Measurements from ENCODE around the gene NTN1. TPM values are rescaled to one million over a fixed set of nuclear protein-coding genes. Genes with fewer than 3 reads are reported as not detected.
A peak's percentile ranks its signal among the peaks of the same experiment; 100 is the strongest.

The NTN1 gene
- total and polyA plus RNA-seq, 4 donors = 18.7 to 137 (median 60.1) TPM

GRCh38 chr17:9020096-9020823 lies 1.1 kb upstream of the NTN1 start:
- Histone ChIP-seq H3K4me1 (ENCODE audit: control insufficient read depth, insufficient read depth, low read length) (peaks cover 23% of the 10 kb centered on the region), H3K27ac (ENCODE audit: low read depth, low read length) (no peak overlapping the region), H3K27me3 (ENCODE audit: control insufficient read depth, insufficient read depth, low read length) (peaks cover 33% of the 10 kb centered on the region), H3K36me3 (ENCODE audit: control insufficient read depth, insufficient read depth, low read length) (no peaks in the 10 kb centered on the region), H3K9me3 (ENCODE audit: control insufficient read depth, insufficient read depth, low read length) (no peaks in the 10 kb centered on the region), H3K4me3 (ENCODE audit: low read depth, low read length) (peak overlapping the region; percentile 47)
- DNase-seq (ENCODE audit: low read depth in 4 of 6, low spot score in 6 of 6) = no peak
- WGBS (ENCODE audit: insufficient coverage) = 59% methylated on average over 19 of the region's 20 CpGs

GRCh38 chr17:9020824-9021157 lies 519 bp upstream of the NTN1 start:
- Histone ChIP-seq H3K27ac (ENCODE audit: low read depth, low read length) (no peak overlapping the region), H3K4me1 (ENCODE audit: control insufficient read depth, insufficient read depth, low read length) (peaks cover 23% of the 10 kb centered on the region), H3K27me3 (ENCODE audit: control insufficient read depth, insufficient read depth, low read length) (peaks cover 33% of the 10 kb centered on the region), H3K9me3 (ENCODE audit: control insufficient read depth, insufficient read depth, low read length) (no peaks in the 10 kb centered on the region), H3K36me3 (ENCODE audit: control insufficient read depth, insufficient read depth, low read length) (no peaks in the 10 kb centered on the region), H3K4me3 (ENCODE audit: low read depth, low read length) (peak overlapping the region; percentile 47)
- 3% methylated on average over 25 of the region's 25 CpGs for WGBS (ENCODE audit: insufficient coverage)
- DNase-seq (ENCODE audit: low read depth in 4 of 6, low spot score in 6 of 6) = no peak

- no peaks in the 10 kb centered on the region for H3K36me3 ChIP-seq (ENCODE audit: control insufficient read depth, insufficient read depth, low read length)
- peaks cover 35% of the 10 kb centered on the region for H3K27me3 ChIP-seq (ENCODE audit: control insufficient read depth, insufficient read depth, low read length)
- 0% methylated on average over 79 of the region's 79 CpGs for WGBS (ENCODE audit: insufficient coverage)
- H3K4me1 ChIP-seq (ENCODE audit: control insufficient read depth, insufficient read depth, low read length) = peaks cover 27% of the 10 kb centered on the region
- peak in 2 of 6 donors; percentile 56 to 69 for DNase-seq (ENCODE audit: low read depth in 4 of 6, low spot score in 6 of 6)
- peak overlapping the region; percentile 29 for H3K27ac ChIP-seq (ENCODE audit: low read depth, low read length)
- H3K9me3 ChIP-seq (ENCODE audit: control insufficient read depth, insufficient read depth, low read length) = no peaks in the 10 kb centered on the region
- H3K4me3 ChIP-seq (ENCODE audit: low read depth, low read length) = peak overlapping the region; percentile 45
Measured at GRCh38 chr17:9021992-9022572, 772 bp downstream of the NTN1 start.

GRCh38 chr17:9022573-9023391 lies 1.5 kb downstream of the NTN1 start:
- peak in 2 of 6 donors; percentile 60 to 62 for DNase-seq (ENCODE audit: low read depth in 4 of 6, low spot score in 6 of 6)
- Histone ChIP-seq H3K4me3 (ENCODE audit: low read depth, low read length) (peak overlapping the region; percentile 24), H3K9me3 (ENCODE audit: control insufficient read depth, insufficient read depth, low read length) (no peaks in the 10 kb centered on the region), H3K36me3 (ENCODE audit: control insufficient read depth, insufficient read depth, low read length) (no peaks in the 10 kb centered on the region), H3K4me1 (ENCODE audit: control insufficient read depth, insufficient read depth, low read length) (peaks cover 29% of the 10 kb centered on the region), H3K27ac (ENCODE audit: low read depth, low read length) (no peak overlapping the region), H3K27me3 (ENCODE audit: control insufficient read depth, insufficient read depth, low read length) (peaks cover 35% of the 10 kb centered on the region)
- WGBS (ENCODE audit: insufficient coverage) = under 1% methylated on average over 106 of the region's 106 CpGs

- Histone ChIP-seq H3K4me1 (ENCODE audit: control insufficient read depth, insufficient read depth, low read length) (peaks cover 35% of the 10 kb centered on the region), H3K9me3 (ENCODE audit: control insufficient read depth, insufficient read depth, low read length) (no peaks in the 10 kb centered on the region), H3K27ac (ENCODE audit: low read depth, low read length) (no peak overlapping the region), H3K27me3 (ENCODE audit: control insufficient read depth, insufficient read depth, low read length) (peaks cover 35% of the 10 kb centered on the region), H3K4me3 (ENCODE audit: low read depth, low read length) (peak overlapping the region; percentile 32), H3K36me3 (ENCODE audit: control insufficient read depth, insufficient read depth, low read length) (no peaks in the 10 kb centered on the region)
- 4% methylated on average over 39 of the region's 49 CpGs for WGBS (ENCODE audit: insufficient coverage)
- peak in 2 of 6 donors; percentile 46 for DNase-seq (ENCODE audit: low read depth in 4 of 6, low spot score in 6 of 6)
Measured at GRCh38 chr17:9023392-9024218, 2.3 kb downstream of the NTN1 start.

GRCh38 chr17:9024497-9024896 lies 3.2 kb downstream of the NTN1 start:
- peaks cover 41% of the 10 kb centered on the region for H3K4me1 ChIP-seq (ENCODE audit: control insufficient read depth, insufficient read depth, low read length)
- no peaks in the 10 kb centered on the region for H3K9me3 ChIP-seq (ENCODE audit: control insufficient read depth, insufficient read depth, low read length)
- H3K4me3 ChIP-seq (ENCODE audit: low read depth, low read length) = peak overlapping the region; percentile 32
- peak overlapping the region; percentile 40 for H3K27ac ChIP-seq (ENCODE audit: low read depth, low read length)
- H3K27me3 ChIP-seq (ENCODE audit: control insufficient read depth, insufficient read depth, low read length) = peaks cover 35% of the 10 kb centered on the region
- no peaks in the 10 kb centered on the region for H3K36me3 ChIP-seq (ENCODE audit: control insufficient read depth, insufficient read depth, low read length)
- DNase-seq (ENCODE audit: low read depth in 4 of 6, low spot score in 6 of 6) = no peak
- 71% methylated on average over 12 of the region's 14 CpGs for WGBS (ENCODE audit: insufficient coverage)

- H3K4me1 ChIP-seq (ENCODE audit: control insufficient read depth, insufficient read depth, low read length) = peaks cover 37% of the 10 kb centered on the region
- no peak for DNase-seq (ENCODE audit: low read depth in 4 of 6, low spot score in 6 of 6)
- 63% methylated on average over 7 of the region's 8 CpGs for WGBS (ENCODE audit: insufficient coverage)
- H3K36me3 ChIP-seq (ENCODE audit: control insufficient read depth, insufficient read depth, low read length) = no peaks in the 10 kb centered on the region
- H3K4me3 ChIP-seq (ENCODE audit: low read depth, low read length) = no peak overlapping the region
- no peaks in the 10 kb centered on the region for H3K9me3 ChIP-seq (ENCODE audit: control insufficient read depth, insufficient read depth, low read length)
- H3K27ac ChIP-seq (ENCODE audit: low read depth, low read length) = no peak overlapping the region
- peaks cover 31% of the 10 kb centered on the region for H3K27me3 ChIP-seq (ENCODE audit: control insufficient read depth, insufficient read depth, low read length)
Measured at GRCh38 chr17:9026741-9027140, 5.4 kb downstream of the NTN1 start.

- WGBS (ENCODE audit: insufficient coverage) = 70% methylated on average over 4 of the region's 11 CpGs
- no peak overlapping the region for H3K4me3 ChIP-seq (ENCODE audit: low read depth, low read length)
- H3K36me3 ChIP-seq (ENCODE audit: control insufficient read depth, insufficient read depth, low read length) = peaks cover 5% of the 10 kb centered on the region
- H3K27ac ChIP-seq (ENCODE audit: low read depth, low read length) = peak overlapping the region; percentile 57
- H3K9me3 ChIP-seq (ENCODE audit: control insufficient read depth, insufficient read depth, low read length) = no peaks in the 10 kb centered on the region
- peaks cover 21% of the 10 kb centered on the region for H3K27me3 ChIP-seq (ENCODE audit: control insufficient read depth, insufficient read depth, low read length)
- DNase-seq (ENCODE audit: low read depth in 4 of 6, low spot score in 6 of 6) = peak in 2 of 6 donors; percentile 38 to 39
- H3K4me1 ChIP-seq (ENCODE audit: control insufficient read depth, insufficient read depth, low read length) = peaks cover 38% of the 10 kb centered on the region
Measured at GRCh38 chr17:9028202-9028987, 7.1 kb downstream of the NTN1 start.
